Retinal pigment epithelial cell (primary cell): ENCODE results near the gene MYOCD.
"Not testable (repeated sequence)": the region's sequence is repeated elsewhere in the genome, so short reads cannot be mapped to it uniquely, and the experiment has no call there.

Experiments
- DNase-seq: peaks from one replicate; pipeline ENCODE4 v3.0.0-alpha.2; 2010; ENCODE audit warnings: low read depth
- H3K4me3 ChIP-seq: 2 replicates; pipeline ENCODE4 v1.5.1; 2011; ENCODE audit warnings: mild to moderate bottlenecking, low read length, control low read depth, moderate library complexity
- TF ChIP-seq, protein P1 (sequence below): conservative IDR thresholded peaks from 2 replicates; pipeline ENCODE4 v1.5.1; 2011; ENCODE audit warnings: low read depth, low read length, control low read depth, inconsistent platforms

MYOCD gene

DNA sequence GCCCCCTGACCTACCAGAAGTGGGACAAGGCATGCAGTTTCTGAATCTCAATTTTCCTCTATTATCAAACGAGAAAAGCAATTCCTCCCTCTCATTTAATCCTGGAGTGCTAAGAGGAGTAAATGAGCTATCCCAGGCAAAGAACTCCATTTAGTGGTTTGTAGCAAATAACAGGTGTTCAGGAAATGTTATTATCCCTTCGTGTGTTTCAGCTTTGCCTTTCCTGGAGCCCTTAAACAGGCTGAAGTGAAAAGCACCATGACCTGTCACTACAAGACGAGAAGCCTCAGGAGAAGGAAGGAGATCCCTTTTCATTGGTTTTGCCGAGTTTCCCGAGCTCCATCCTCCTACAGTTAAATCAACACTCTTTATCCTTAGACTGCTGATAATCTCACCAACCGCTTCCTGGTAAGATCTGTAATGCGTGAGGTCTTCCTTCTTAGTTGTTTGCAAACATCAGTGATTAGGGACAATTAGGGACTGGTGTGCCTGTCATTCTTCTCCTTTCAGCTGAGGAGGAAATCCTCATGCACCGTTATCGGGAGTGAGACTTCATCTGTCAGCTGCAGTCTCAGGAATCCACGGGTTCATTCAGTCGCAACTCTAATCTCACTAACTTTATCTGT is 30.8 kb upstream of the MYOCD start:
- TF ChIP-seq, protein P1, sequence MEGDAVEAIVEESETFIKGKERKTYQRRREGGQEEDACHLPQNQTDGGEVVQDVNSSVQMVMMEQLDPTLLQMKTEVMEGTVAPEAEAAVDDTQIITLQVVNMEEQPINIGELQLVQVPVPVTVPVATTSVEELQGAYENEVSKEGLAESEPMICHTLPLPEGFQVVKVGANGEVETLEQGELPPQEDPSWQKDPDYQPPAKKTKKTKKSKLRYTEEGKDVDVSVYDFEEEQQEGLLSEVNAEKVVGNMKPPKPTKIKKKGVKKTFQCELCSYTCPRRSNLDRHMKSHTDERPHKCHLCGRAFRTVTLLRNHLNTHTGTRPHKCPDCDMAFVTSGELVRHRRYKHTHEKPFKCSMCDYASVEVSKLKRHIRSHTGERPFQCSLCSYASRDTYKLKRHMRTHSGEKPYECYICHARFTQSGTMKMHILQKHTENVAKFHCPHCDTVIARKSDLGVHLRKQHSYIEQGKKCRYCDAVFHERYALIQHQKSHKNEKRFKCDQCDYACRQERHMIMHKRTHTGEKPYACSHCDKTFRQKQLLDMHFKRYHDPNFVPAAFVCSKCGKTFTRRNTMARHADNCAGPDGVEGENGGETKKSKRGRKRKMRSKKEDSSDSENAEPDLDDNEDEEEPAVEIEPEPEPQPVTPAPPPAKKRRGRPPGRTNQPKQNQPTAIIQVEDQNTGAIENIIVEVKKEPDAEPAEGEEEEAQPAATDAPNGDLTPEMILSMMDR, result no peak
- no peak for DNase-seq
- H3K4me3 ChIP-seq, result no peak overlapping the region

DNA sequence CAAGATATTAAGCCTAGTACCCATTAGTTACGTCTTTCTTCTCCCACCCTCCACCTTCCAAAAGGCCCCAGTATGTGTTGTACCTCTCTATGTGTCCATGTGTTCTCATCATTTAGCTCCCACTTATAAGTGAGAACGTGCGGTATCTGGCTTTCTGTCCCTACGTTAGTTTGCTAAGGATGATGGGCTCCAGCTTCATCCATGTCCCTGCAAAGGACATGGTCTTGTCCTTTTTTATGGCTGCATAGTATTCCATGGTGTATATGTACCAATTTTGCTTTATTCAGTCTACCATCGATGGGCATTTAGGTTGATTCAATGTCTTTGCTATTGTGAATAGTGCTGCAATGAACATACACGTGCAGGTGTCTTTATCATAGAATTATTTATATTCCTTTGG is 29.7 kb upstream of the MYOCD start:
- H3K4me3 ChIP-seq, DNase-seq: not testable (repeated sequence)

DNA sequence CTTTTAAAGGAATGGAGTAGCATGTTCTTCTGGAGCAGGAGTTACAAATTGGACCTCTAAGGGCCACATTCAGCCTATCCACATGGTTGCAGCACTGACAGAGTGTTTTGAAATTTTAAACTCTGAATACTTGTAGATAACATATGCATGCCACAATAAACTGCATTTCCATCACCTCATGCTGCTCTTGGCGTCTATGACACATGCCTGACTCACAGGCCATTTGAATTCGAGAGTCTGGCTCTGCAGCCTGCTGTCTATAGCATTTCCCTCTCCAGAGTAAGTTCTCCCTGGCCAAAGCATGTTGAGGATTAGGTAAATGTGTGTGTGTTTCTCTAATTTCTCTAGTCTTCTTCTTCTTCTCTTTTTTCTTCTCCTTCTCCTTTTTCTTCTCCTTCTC is 28.7 kb upstream of the MYOCD start:
- TF ChIP-seq, protein P1, result no peak
- no peak overlapping the region for H3K4me3 ChIP-seq
- DNase-seq, result peak; percentile 79

DNA sequence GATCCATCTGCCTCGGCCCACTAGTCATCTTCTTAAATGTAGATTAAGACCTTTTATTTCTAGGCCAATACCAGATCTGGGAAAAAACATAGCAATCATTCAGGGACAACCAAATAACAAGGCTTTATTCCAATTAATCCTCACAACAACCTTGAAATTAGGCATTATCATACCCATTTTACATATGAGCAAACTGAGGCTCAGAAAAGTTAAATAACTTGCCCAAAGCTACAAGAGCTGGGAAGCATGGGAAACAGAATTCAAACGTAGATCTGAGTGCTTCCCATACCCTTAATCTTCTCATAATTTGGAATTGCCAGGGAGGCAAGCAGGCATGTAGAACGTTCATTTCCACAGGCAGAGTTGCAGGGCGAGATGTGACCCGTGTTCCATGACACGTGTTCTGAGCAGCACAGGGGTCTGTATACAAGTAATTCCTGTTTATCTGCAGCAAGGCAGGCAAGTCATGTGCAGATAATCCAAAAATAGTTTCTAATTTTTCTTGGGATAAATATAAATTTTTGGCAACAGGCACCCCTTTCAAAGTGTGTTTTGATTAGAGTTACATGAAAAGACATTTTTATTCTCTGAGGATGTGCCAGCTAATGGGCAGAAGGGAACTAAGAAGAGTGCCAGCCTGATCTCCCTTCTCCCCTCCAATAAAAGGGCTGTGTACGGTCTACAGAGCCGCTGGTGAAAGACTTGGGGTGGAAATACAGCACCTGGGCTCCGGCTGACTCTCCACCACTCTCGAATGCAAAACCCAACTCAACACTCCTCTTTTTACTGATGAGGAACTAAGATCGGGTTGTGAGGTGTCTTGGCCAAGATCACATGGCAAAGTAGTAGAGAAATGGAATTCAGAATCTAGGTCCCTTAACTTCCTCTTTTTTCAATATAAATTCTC is 27.7 kb upstream of the MYOCD start:
- no peak overlapping the region for H3K4me3 ChIP-seq
- no peak for DNase-seq
- TF ChIP-seq, protein P1, result no peak

DNA sequence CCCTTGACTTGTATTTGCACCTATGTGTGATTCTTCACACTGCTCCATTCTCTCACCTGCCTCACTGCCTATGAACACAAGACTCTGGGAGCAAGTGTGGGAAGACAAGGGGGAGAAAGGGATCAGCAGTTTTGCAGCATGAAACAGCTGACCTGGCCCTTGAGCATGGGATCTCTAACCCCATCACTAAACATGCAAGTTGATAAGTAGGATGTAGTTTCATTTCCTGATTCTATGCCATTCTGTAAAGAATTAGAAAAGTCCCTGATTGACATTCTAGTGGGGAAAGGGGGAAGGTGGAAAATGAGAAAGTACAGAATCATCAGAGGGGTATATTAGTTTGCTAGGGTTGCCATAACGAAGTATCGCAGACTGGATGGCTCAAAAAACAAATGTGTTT is 25.3 kb upstream of the MYOCD start:
- DNase-seq, result no peak
- no peak overlapping the region for H3K4me3 ChIP-seq
- TF ChIP-seq, protein P1, result no peak

DNA sequence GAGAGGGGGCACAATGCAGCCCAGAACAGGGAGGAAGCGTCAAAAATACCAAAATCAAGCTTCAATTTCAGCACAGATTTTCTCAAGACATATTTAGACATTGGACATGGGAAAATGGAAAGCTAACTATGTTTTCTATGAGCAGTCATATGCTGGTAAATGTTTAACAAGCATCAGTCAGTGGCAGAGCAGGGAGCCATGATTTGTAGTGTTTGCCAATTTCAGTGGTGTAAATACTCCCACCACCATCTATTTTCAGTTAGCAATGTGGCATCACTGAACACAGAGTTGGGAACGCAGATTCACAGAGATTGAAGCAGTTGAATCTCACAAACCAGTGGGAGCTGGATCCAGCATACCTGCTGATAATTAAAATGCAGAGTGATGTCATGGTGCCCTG is 24.6 kb upstream of the MYOCD start:
- TF ChIP-seq, protein P1, result no peak
- no peak overlapping the region for H3K4me3 ChIP-seq
- no peak for DNase-seq

DNA sequence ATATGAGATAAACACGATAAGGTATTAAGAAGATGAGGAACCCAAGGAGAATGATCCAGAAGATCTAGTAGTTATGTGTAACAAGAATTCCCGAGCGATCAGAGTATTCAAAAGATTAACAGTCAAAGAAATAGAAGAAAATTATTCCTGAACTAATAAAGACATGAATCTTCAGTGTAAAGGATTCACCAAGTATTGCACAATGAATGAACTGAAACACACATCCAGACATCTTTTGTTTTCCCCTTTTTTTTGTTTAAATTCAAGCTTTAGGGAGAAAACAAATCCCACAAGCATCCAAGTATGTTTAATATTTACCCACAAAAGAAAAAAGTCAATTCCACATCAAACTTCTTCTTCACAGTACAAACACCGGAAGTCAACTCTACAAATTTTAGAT is 23.7 kb upstream of the MYOCD start:
- H3K4me3 ChIP-seq, result no peak overlapping the region
- TF ChIP-seq, protein P1, result no peak
- DNase-seq, result no peak
